NT2/D1 (cell line): ENCODE data around the gene BFAR.
"Not testable (repeated sequence)": the region's sequence is repeated elsewhere in the genome, so short reads cannot be mapped to it uniquely, and the experiment has no call there.

Experiments used
- DNase-seq: peaks from one replicate; pipeline ENCODE4 v3.0.0-alpha.2; 2011; ENCODE audit warnings: low read depth, low spot score
- H3K27me3 ChIP-seq: 2 replicates; pipeline ENCODE4 v1.6.0; 2011; ENCODE audit warnings: mild to moderate bottlenecking; ENCODE audit not compliant: insufficient read length, insufficient read depth
- H3K36me3 ChIP-seq: 2 replicates; pipeline ENCODE4 v1.6.1; 2011; ENCODE audit warnings: mild to moderate bottlenecking, low read length, mixed read lengths; ENCODE audit not compliant: insufficient read depth, insufficient read length
- H3K4me1 ChIP-seq: 2 replicates; pipeline ENCODE4 v1.5.1; 2011; ENCODE audit not compliant: insufficient read depth, insufficient read length
- H3K4me3 ChIP-seq: 2 replicates; pipeline ENCODE4 v1.5.1; 2011; ENCODE audit warnings: low read depth; ENCODE audit not compliant: insufficient read length
- H3K9ac ChIP-seq: 2 replicates; pipeline ENCODE4 v1.6.0; 2011; ENCODE audit warnings: low read depth; ENCODE audit not compliant: insufficient read length
- H3K9me3 ChIP-seq: 2 replicates; pipeline ENCODE4 v1.5.1; 2011; ENCODE audit warnings: mild to moderate bottlenecking, low read length; ENCODE audit not compliant: insufficient read depth
- SUZ12 ChIP-seq: IDR thresholded peaks from 2 replicates; pipeline ENCODE4 v1.6.1; 2011; ENCODE audit not compliant: insufficient read length, insufficient read depth; ENCODE audit errors: extremely low read depth
- YY1 ChIP-seq: IDR thresholded peaks from 2 replicates; pipeline ENCODE4 v1.6.1; 2011; ENCODE audit not compliant: insufficient read length, insufficient read depth
- ZNF274 ChIP-seq: IDR thresholded peaks from 2 replicates; pipeline ENCODE4 v1.6.1; 2011; ENCODE audit warnings: mild to moderate bottlenecking, low read depth, low read length

BFAR gene

GRCh38 chr16:14681115-14681514, 48.4 kb downstream of the BFAR start:
- Histone ChIP-seq H3K9me3 (no peaks in the 10 kb centered on the region), H3K36me3 (no peaks in the 10 kb centered on the region), H3K4me1 (no peaks in the 10 kb centered on the region), H3K4me3 (no peak overlapping the region), H3K9ac (no peak overlapping the region), H3K27me3 (no peaks in the 10 kb centered on the region)
- no peak for TF ChIP-seq SUZ12
- TF ChIP-seq YY1 = no peak
- TF ChIP-seq ZNF274 = no peak
- no peak for DNase-seq

GRCh38 chr16:14682121-14682520, 49.4 kb downstream of the BFAR start:
- Histone ChIP-seq H3K9ac (no peak overlapping the region), H3K36me3 (no peaks in the 10 kb centered on the region), H3K9me3 (no peaks in the 10 kb centered on the region), H3K4me1 (no peaks in the 10 kb centered on the region), H3K4me3 (no peak overlapping the region), H3K27me3 (no peaks in the 10 kb centered on the region)
- TF ChIP-seq ZNF274 = no peak
- DNase-seq = no peak

- H3K4me3 ChIP-seq, H3K36me3 ChIP-seq, H3K9me3 ChIP-seq, H3K4me1 ChIP-seq, H3K27me3 ChIP-seq, DNase-seq, H3K9ac ChIP-seq: not testable (repeated sequence)
Measured at GRCh38 chr16:14685870-14686793, 53.4 kb downstream of the BFAR start.

- DNase-seq, H3K27me3 ChIP-seq, H3K9me3 ChIP-seq, H3K4me1 ChIP-seq, H3K4me3 ChIP-seq, H3K9ac ChIP-seq, H3K36me3 ChIP-seq: not testable (repeated sequence)
Measured at GRCh38 chr16:14694129-14694528, 61.4 kb downstream of the BFAR start, which contains the start of gene PLA2G10. TSS of gene PLA2G10 (minus strand) at chr16:14694308. CDS start at chr16:14694229, 79 bp downstream.

GRCh38 chr16:14701859-14702258, 69.1 kb downstream of the BFAR start:
- not testable (repeated sequence) for H3K9me3 ChIP-seq, DNase-seq, H3K36me3 ChIP-seq, H3K4me1 ChIP-seq, H3K9ac ChIP-seq, H3K27me3 ChIP-seq, H3K4me3 ChIP-seq

- H3K9me3 ChIP-seq, H3K9ac ChIP-seq, H3K36me3 ChIP-seq, H3K4me1 ChIP-seq, H3K4me3 ChIP-seq, DNase-seq, H3K27me3 ChIP-seq: not testable (repeated sequence)
Measured at GRCh38 chr16:14702672-14703071, 69.9 kb downstream of the BFAR start.

GRCh38 chr16:14703156-14704011, 70.6 kb downstream of the BFAR start, which contains the start of gene NPIPA3:
TSS of gene NPIPA3 (plus strand) at chr16:14703411. CDS start at chr16:14708944, 5,533 bp downstream.
- not testable (repeated sequence) for H3K9ac ChIP-seq, H3K9me3 ChIP-seq, H3K4me1 ChIP-seq

More at GRCh38 chr16:14703156-14704011, 70.6 kb downstream of the BFAR start, which contains the start of gene NPIPA3:
- not testable (repeated sequence) for DNase-seq, H3K4me3 ChIP-seq, H3K27me3 ChIP-seq, H3K36me3 ChIP-seq
